HG02852 (cell line): ENCODE data around the gene PSAT1.
A peak's percentile ranks its signal among the peaks of the same experiment; 100 is the strongest.

ENCODE experiments used
- ATAC-seq: cut with Tn5 transposase; IDR thresholded peaks from one replicate; pipeline ENCODE4 v1.9.1; 2021; ENCODE audit warnings: mild to moderate bottlenecking, moderate library complexity; ENCODE audit not compliant: unreplicated experiment

Gene PSAT1

GRCh38 chr9:78292026-78292425, 4.9 kb upstream of the PSAT1 start:
- ATAC-seq = no peak

GRCh38 chr9:78292716-78293497, 4.0 kb upstream of the PSAT1 start:
- no peak for ATAC-seq

- ATAC-seq = no peak
These were observed 2.4 kb upstream of the PSAT1 start for GRCh38 chr9:78294290-78295176.

- no peak for ATAC-seq
These were observed 1.7 kb upstream of the PSAT1 start for GRCh38 chr9:78295177-78295575.

- ATAC-seq = no peak
These were observed 1.2 kb upstream of the PSAT1 start for GRCh38 chr9:78295731-78296130.

- ATAC-seq = no peak
These were observed 578 bp upstream of the PSAT1 start for GRCh38 chr9:78296201-78296892.

- peak; percentile 48 for ATAC-seq
These were observed 692 bp downstream of the PSAT1 start for GRCh38 chr9:78297672-78297961.

GRCh38 chr9:78298046-78298765, 1.3 kb downstream of the PSAT1 start:
- no peak for ATAC-seq

GRCh38 chr9:78300209-78300608, 3.3 kb downstream of the PSAT1 start:
- no peak for ATAC-seq

- ATAC-seq = no peak
These were observed 4.5 kb downstream of the PSAT1 start for GRCh38 chr9:78301466-78301865.

GRCh38 chr9:78303377-78304062, 6.6 kb downstream of the PSAT1 start:
- ATAC-seq = no peak

- no peak for ATAC-seq
These were observed 7.4 kb downstream of the PSAT1 start for GRCh38 chr9:78304357-78304756.

GRCh38 chr9:78306222-78307076, 9.5 kb downstream of the PSAT1 start:
- ATAC-seq = no peak

GRCh38 chr9:78307360-78307759, 10.4 kb downstream of the PSAT1 start:
- no peak for ATAC-seq

- ATAC-seq = no peak
These were observed 12.1 kb downstream of the PSAT1 start for GRCh38 chr9:78309066-78309465.

- no peak for ATAC-seq
These were observed 14.2 kb downstream of the PSAT1 start for GRCh38 chr9:78311075-78311474.

- no peak for ATAC-seq
These were observed 15.1 kb downstream of the PSAT1 start for GRCh38 chr9:78311886-78312524.

- ATAC-seq = no peak
These were observed 17.6 kb downstream of the PSAT1 start for GRCh38 chr9:78314550-78314949.
